ENCODE results near the gene PLCB1.

DNA sequence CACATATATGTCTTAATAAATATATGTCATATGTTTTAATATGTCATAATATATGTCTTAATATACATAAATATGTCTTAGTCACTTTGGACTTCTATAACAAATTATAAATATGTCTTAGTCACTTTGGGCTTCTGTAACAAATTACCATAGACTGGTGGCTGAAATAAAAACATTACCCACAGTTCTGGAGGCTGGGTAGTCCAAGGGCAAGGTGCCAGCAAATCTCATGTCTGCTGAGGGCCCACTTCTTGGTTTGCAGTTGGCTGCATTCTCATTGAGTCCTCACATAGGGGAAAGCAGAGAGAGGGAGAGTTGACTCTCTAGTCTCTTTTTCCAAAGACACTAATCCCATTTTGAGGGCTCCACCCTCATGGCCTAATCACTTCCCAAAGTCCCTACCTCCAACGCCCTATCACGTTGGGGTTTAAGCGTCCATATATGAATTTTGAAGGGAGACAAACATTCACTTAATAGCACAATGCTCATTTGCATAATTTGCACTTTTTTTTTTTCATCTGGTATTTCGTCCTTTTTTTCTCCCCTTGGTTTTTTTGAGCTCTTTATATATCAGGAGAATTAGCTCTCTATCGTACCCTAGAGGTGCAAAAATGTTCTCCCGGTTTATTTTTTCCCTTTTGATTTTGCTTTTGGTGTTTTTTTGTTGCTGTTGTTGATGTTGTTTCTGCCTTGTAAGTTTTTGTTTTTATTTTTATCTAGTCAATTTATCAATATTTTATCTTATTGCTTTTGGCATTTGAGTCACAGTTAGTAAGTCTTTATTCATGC is 266.4 kb downstream of the PLCB1 start:
- TF ChIP-seq POLR2A (IDR thresholded peaks at IDR 0.05): no peak
- TF ChIP-seq, protein P1, sequence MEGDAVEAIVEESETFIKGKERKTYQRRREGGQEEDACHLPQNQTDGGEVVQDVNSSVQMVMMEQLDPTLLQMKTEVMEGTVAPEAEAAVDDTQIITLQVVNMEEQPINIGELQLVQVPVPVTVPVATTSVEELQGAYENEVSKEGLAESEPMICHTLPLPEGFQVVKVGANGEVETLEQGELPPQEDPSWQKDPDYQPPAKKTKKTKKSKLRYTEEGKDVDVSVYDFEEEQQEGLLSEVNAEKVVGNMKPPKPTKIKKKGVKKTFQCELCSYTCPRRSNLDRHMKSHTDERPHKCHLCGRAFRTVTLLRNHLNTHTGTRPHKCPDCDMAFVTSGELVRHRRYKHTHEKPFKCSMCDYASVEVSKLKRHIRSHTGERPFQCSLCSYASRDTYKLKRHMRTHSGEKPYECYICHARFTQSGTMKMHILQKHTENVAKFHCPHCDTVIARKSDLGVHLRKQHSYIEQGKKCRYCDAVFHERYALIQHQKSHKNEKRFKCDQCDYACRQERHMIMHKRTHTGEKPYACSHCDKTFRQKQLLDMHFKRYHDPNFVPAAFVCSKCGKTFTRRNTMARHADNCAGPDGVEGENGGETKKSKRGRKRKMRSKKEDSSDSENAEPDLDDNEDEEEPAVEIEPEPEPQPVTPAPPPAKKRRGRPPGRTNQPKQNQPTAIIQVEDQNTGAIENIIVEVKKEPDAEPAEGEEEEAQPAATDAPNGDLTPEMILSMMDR (IDR thresholded peaks at IDR 0.05): no peak

All from uterus (tissue), 2 donors.